Stomach smooth muscle (tissue), 2 donors: ENCODE results near the gene C15orf62.

ENCODE experiments used
- H3K27ac ChIP-seq: one replicate; pipeline ENCODE4 v1.7.0; 2013; ENCODE audit warnings: mild to moderate bottlenecking, low read length, inconsistent platforms
- H3K27me3 ChIP-seq, 2 donors: one replicate each; pipeline ENCODE4 v1.7.0; 2013; ENCODE audit warnings: low read length in 2 of 2; ENCODE audit not compliant: insufficient read depth in 2 of 2, control insufficient read depth in 1 of 2
- H3K36me3 ChIP-seq, 2 donors: one replicate each; pipeline ENCODE4 v1.7.0; 2013; ENCODE audit warnings: low read length in 2 of 2; ENCODE audit not compliant: control insufficient read depth in 2 of 2, insufficient read depth in 2 of 2
- H3K4me1 ChIP-seq: one replicate; pipeline ENCODE4 v1.7.0; 2013; ENCODE audit warnings: low read length; ENCODE audit not compliant: control insufficient read depth, insufficient read depth
- H3K4me3 ChIP-seq, 2 donors: one replicate each; pipeline ENCODE4 v1.7.0; 2013; ENCODE audit warnings: low read length in 2 of 2
- H3K9ac ChIP-seq, 2 donors: one replicate each; pipeline ENCODE4 v1.7.0; 2013; ENCODE audit warnings: low read length in 2 of 2, mild to moderate bottlenecking in 1 of 2
- H3K9me3 ChIP-seq, 2 donors: one replicate each; pipeline ENCODE4 v1.7.0; 2013; ENCODE audit warnings: low read length in 2 of 2; ENCODE audit not compliant: control insufficient read depth in 2 of 2
- donor health status: healthy.
- donor health status: Pancreatic carcinoma.

Gene C15orf62

GRCh38 chr15:40821195-40821594 lies 51.4 kb downstream of the C15orf62 start:
- no peaks in the 10 kb centered on the region for H3K4me1 ChIP-seq
- no peaks in the 10 kb centered on the region for H3K9me3 ChIP-seq
- no peak overlapping the region for H3K9ac ChIP-seq
- H3K36me3 ChIP-seq = no peaks in the 10 kb centered on the region
- H3K4me3 ChIP-seq = no peak overlapping the region
- no peak overlapping the region for H3K27ac ChIP-seq
- H3K27me3 ChIP-seq = peaks cover 0 to 2% of the 10 kb centered on the region in 2 donors
